GM12874 (cell line): ENCODE measurements around the gene SYP.
A peak's percentile ranks its signal among the peaks of the same experiment; 100 is the strongest.

Experiments
- TF ChIP-seq, protein P1 (sequence below): IDR thresholded peaks from 2 replicates; pipeline ENCODE4 v1.5.1; 2011; ENCODE audit warnings: low read depth, mild to moderate bottlenecking, control low read depth, low read length, moderate library complexity; ENCODE audit not compliant: insufficient read depth

The SYP gene

DNA sequence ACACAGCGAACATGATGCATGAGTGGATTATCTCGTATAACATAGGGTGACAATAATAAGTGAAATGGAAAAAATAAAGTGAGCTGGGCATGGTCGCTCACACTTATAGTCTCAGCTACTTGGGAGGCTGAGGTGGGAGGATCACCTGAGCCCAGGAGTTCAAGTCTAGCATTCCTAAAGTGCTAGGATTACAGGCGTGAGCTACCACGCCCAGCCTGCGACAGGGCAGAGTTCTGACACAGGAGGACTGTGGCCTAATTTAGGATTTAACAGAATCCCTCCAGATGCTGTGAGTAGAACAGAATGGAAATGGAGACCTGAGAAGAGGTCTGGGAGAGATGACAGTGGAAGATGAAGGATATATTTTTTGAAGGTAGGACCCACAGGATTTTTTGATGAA lies 10.4 kb downstream of the SYP start:
- TF ChIP-seq, protein P1, sequence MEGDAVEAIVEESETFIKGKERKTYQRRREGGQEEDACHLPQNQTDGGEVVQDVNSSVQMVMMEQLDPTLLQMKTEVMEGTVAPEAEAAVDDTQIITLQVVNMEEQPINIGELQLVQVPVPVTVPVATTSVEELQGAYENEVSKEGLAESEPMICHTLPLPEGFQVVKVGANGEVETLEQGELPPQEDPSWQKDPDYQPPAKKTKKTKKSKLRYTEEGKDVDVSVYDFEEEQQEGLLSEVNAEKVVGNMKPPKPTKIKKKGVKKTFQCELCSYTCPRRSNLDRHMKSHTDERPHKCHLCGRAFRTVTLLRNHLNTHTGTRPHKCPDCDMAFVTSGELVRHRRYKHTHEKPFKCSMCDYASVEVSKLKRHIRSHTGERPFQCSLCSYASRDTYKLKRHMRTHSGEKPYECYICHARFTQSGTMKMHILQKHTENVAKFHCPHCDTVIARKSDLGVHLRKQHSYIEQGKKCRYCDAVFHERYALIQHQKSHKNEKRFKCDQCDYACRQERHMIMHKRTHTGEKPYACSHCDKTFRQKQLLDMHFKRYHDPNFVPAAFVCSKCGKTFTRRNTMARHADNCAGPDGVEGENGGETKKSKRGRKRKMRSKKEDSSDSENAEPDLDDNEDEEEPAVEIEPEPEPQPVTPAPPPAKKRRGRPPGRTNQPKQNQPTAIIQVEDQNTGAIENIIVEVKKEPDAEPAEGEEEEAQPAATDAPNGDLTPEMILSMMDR, result no peak

DNA sequence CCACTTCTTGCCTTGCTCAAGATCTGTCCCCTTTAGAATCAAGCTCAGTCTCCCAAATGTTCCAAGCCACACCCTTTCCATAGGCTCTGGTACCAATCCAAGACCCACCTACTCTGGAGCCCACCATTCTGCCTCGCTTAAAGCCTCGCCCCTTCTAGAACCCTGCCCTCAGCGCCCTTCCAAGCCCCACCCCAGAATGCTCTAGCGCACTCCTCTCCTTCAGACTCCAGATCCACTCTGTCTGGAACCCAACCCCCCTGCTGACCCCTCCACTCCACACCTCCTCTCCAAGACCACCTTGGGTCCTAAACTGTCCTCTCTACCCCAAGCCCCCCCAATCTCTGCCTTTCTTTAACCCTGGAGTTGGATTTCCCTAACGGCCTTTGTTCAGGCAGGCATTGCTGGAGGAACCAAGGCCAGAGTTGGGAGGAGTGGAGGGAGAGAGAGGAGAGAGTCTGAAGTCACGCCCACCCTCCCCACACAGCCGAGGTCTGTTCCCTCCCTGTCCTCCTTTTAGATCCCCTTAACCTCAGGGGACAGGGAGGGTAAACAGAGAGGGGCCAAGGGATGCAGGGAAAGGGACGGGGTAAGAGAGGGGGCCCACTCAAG lies 11.4 kb downstream of the SYP start:
- TF ChIP-seq, protein P1, result no peak

DNA sequence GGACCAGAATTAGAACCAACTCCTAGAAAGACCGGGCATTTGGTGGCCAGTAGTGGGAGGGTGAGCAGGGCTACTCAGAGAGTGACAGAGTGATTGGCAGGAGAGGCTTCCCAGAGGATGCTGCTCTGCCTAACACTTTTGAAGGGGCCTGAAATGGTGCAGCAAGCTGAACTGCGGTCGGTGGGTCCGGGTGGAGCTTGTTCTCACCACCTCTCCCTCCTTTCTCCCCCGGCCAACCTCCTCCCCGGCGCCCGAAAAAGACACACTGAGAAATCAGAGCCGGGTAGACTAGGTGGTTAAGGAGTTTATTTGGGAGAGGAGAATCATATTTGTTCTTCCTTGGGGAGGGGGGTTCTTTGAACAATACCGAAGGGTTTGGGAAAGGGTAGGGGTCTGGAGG lies 12.5 kb downstream of the SYP start:
- TF ChIP-seq, protein P1, result no peak

DNA sequence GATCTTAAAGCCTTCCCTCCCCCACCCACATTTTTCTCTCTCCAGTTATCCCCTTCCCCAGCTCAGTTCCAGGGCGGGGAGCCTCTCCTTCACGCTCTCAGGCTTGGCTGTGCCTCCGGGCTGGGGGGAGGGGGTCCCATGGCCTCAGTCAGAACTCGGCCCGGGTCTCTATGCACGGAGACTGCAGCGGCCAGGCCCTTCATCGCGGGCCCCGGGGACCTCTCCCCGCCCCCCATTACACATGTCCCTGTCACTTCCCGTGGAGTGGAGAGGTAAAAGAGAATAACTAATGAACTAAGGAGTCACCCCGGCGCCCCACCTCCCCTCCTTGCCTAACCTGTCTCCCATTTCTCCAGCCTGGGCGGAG lies 13.0 kb downstream of the SYP start:
- TF ChIP-seq, protein P1, result no peak

DNA sequence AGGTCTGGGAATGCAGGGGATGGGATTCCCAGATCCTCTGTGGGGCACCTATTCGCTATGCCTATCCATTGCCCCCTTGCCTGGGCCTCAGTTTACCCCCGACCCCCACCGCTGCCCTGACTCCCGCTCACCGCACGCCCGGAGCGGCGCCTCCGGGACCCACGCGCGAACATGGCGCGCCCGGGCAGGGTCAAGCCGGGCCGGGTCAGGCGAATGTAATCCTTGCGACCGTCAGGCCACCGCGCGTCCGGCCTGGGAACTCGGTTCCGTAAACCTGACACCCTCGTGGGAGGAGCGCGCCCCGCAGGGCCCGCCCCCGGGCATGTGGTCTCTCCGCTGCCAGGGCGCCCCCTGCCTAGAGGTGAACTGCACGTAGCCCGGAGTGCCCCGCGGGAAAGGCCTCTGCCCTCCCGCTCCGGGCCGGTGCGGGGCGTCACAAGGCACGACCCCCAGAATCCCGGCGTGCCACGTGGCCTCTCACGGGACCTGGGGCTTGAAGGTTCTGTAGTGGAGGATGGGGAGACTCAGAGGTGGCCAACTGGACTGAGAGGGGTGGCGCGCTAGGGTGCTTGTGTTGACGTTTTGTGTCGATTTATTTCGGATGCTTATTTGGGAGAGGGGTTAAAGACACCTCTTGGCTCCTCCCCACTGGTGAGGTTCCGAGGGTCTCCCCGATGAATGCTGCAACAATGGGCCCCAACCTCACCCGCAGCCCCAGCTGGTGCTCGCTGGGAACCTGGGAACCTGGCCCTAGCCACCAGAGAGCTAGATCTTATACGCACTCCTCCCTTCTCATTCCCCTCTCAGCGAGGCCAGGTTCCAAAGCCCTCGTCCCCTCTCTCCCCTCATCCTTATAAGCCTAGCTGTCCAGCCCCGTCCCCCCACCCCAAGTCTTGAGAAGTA lies 13.6 kb downstream of the SYP start, which contains the start of gene PRICKLE3:
PRICKLE3 (minus strand) TSS at position 249 of the 903 bp plus-strand sequence; CDS start at position 173, 76 bp downstream.
- TF ChIP-seq, protein P1, result peak; percentile 65

DNA sequence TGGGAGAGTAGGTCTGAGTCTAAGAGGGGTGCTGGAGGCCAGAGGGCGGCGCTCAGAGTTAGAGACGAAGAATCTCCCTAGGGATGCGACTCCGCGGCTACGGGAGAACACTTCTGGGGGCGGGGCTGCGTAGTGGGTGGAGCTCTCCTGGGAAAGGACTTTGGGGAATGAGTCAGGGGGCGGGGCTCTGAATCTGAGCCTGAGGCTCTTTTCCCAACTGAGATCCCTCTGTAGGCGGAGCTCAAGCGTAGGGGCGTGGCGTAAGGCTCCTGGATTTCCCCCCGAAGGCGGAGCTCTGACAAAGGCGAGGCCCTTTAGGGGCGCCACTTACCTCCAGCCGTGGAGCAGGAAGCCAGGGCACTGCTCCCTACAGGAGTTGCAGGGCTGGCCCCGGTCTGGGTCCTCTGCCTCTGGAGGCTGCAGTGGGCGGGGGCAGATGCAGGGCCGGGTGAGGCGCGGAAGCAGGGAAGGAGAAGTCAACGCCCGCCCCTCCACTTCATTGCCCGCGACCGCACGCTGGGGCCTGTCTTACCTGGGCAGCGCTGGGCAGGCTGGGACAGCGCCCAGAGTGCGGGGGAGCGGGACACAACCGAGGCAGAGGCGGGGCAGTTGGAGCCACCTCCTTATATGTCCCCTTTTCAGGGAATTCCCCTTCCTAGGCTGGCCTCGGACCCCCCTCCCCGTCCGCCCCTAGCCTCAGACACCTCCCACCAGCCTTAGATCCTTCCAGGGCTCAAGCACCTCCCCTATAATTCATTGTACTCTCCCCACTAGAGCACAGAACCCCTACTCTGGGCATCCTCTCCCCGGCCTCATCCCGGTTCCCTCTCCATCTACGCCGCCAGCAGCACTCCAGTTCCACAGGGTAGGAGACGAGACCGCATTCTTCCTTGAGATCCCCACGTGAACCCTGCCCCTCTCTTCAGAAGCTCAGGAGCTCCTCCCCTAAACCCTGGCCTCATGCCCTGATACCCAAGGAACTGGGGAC lies 15.4 kb downstream of the SYP start:
- TF ChIP-seq, protein P1, result no peak

DNA sequence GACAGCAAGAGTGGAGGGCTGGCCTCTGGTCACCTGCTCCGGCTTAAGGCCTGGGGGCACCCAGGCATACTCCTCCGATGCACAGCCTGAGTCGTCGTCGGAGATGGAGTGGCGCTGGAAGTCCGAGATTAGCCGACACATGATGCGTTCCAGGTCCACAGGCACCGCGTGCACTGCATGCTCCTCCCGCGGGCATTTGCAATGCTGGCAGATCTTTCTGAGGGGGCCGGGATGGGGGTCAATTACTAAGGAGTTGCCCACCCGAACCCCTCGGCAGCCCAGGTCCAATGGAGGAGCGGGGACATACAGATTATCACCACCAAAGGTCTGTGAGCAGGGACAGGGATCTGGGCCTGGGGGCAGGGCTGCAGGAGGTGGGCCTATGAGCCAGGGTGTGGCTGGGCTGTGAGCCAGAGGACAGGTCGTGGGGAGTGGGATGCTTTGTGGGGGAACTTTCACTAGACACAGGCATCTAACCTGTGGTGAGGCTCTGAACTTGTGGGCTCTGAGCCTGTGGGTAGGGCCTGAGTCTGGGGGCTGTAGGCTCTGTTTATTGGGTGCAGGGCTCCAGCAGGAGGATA lies 16.2 kb downstream of the SYP start:
- TF ChIP-seq, protein P1, result no peak
